Activated CD4-positive, alpha-beta T cell treated with anti-CD3 and anti-CD28 coated beads, Interleukin-2, Interleukin-6, amounts not matched to agents 100 ng/mL and 50 ng/mL, durations not matched to agents 16 hours and 8 hours (primary cell): ENCODE measurements around the gene RPH3AL.
A peak's percentile ranks its signal among the peaks of the same experiment; 100 is the strongest.

ENCODE experiments used
- DNase-seq: peaks from one replicate; pipeline ENCODE4 v3.0.0-alpha.2; 2020

Gene RPH3AL

GRCh38 chr17:352421-353212, at the start of gene RPH3AL:
Gene RPH3AL, minus strand, starts transcription at chr17:352807. Its CDS starts 25,264 bp downstream, at chr17:327543.
- DNase-seq, result no peak

- DNase-seq, result no peak
These were observed 47.6 kb upstream of the RPH3AL start for GRCh38 chr17:400257-400656.

- DNase-seq, result no peak
These were observed 44.2 kb upstream of the RPH3AL start for GRCh38 chr17:396788-397187.

GRCh38 chr17:395974-396373, 43.4 kb upstream of the RPH3AL start:
- DNase-seq, result no peak

DNA sequence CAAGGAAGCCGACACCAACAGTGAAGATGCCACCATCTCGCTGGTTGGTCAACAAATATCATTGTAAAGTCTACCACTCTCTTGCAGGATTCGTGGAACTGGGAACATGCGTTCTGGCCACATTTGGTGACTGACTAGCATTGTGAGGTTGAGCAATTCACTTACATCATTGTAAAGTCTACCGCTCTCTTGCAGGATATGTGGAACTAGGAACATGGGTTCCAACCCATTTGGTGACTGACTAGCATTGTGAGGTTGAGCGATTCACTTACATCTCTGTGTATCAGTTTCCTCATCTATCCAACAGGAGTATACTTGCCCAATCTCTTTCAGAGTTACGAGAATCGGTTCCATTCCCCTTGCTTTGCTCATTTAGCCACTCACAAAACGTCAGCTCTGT, 42.6 kb upstream of the RPH3AL start:
- no peak for DNase-seq

DNA sequence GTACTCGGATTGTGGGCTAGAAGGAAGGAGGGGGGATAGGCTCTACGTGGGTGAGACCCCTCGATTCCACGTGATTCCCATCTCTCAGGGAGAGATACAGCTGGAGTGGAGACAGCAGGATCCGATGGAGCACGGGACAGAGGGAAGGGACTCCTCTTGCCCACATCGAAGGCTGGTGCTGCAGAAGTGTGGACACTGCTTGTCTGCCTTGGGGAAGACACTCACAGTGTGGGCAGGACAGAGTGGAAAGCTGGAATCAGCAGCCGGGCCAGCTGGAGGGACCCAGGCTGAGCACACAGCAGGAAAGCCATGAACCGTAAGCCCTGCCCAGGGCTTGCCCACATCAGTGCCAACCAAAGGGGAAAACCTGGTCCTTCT, 42.1 kb upstream of the RPH3AL start:
- no peak for DNase-seq

DNA sequence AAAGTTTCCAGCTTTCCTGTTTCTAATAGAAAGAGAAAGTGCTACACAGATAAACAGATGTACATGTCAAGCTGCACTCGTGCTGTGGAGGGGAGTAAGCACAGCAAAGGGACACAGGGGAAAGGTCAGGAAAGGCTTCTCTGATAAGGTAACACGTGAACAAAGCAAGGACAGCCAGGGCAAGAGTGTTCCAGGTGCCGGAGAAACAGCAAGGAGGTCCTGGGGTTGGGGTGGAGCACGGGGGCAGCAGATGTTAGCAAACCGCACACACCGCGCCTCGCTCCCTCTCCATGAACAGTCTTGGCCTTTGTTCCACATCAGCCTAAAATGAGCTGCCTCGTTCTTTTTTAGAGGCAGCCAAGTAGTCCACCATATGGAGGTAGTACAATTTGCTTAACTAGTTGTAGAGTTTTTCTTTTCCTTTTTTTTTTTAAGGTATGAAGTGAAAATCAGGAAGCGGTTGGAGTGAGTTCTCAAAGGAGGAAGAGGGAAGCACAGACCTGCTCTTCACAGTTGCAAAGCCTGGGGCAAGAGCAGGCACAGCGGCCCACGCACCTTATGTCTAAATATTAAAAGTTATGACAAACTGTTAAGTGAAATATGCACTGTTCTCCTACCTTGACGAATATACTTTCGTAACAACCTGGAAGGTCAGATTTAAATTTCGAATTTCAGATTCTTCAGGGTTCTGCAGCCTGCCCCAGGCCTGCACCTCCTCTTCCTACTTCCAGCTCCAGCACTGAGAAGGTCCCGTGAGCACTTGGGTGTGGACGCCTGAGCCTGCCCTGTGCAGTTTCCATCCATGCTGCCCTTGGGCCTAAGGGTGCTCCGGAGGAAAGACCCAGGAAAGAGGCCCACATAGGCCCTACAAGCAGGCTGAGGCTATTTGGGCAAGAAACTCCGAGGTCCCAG, 41.5 kb upstream of the RPH3AL start:
- DNase-seq, result no peak

- no peak for DNase-seq
These were observed 39.2 kb upstream of the RPH3AL start for GRCh38 chr17:391850-392249.

- no peak for DNase-seq
These were observed 37.4 kb upstream of the RPH3AL start for GRCh38 chr17:390025-390424.

DNA sequence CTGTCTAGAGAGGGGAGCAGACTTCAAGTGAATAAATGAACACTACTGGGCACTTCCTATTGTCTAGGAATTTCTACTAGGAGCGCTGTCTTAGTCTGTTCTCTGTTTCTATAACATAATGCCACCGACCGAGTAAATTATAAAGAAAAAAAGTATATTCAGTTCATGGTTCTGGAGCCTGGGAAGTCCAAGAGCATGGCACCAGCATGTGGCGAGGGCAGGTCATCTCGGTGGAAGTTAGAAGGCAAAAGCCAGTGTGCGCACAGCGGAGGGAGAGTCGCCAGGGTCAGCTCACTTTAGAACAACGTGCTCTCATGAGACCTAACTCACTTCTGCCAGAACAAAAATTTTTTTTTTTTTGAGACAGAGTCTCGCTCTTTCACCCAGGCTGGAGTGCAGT, 35.5 kb upstream of the RPH3AL start:
- DNase-seq, result no peak

GRCh38 chr17:386141-386876, 33.7 kb upstream of the RPH3AL start:
- DNase-seq, result peak; percentile 79

GRCh38 chr17:385836-386140, 33.2 kb upstream of the RPH3AL start:
- DNase-seq, result no peak

DNA sequence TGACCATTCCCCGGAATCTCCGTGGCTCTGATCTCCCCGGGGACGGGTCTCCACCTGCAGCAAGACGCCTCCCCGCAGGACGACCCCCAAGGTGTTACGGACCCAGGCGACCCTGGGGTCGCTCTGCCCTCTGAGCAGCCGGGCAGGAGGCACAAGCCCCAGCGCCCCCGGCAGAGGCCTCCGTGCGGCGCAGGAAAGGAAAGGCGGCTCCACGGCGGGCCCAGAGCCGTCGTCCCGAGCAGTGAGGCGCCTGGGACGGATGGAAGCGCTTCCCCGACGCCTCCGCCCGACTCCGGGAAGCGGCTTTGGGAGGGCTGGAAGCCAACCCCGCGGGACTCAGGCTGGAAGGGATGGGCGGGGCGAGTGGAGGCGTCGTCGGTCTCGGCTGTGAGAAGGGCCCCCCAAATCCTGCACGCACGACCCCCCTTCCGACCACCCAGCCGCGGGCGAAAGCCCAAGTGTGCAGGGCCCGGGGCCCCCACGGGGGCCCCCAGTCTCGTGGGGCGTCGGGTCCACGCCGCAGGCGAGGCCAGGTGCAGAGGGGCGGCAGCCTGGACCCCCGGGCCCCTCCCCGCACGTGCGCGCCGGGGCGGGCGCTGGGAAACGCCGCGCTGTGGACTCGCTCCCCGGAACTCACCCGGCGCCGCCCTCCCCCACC, 32.7 kb upstream of the RPH3AL start:
- no peak for DNase-seq

DNA sequence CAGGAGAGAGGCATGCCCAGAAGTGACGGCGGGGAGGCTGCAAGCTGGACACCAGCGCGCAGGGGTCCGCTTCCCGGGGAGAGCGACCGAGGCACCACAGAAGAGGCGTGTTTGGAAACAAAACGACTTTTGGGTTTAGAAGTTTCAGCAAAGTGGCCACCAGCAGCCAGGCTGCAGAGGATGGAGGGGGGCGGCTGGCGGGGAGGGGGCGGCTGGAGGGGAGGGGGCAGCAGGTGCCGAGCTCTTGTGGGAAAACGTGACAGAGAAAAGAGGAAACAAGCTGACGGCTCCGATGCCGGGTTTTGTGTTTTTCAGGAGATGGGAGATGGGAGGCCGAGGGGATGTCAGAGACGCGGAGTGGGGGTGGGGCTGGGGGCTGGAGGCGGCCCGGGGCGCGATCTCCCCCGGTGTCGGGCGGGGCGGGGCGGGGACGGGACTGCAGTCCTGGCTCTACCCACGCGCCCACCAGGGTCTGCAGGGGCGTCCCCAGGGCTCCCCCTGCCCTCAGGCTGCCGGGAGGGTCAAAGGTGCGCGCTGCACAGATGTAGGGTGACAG, 32.1 kb upstream of the RPH3AL start:
- no peak for DNase-seq

DNA sequence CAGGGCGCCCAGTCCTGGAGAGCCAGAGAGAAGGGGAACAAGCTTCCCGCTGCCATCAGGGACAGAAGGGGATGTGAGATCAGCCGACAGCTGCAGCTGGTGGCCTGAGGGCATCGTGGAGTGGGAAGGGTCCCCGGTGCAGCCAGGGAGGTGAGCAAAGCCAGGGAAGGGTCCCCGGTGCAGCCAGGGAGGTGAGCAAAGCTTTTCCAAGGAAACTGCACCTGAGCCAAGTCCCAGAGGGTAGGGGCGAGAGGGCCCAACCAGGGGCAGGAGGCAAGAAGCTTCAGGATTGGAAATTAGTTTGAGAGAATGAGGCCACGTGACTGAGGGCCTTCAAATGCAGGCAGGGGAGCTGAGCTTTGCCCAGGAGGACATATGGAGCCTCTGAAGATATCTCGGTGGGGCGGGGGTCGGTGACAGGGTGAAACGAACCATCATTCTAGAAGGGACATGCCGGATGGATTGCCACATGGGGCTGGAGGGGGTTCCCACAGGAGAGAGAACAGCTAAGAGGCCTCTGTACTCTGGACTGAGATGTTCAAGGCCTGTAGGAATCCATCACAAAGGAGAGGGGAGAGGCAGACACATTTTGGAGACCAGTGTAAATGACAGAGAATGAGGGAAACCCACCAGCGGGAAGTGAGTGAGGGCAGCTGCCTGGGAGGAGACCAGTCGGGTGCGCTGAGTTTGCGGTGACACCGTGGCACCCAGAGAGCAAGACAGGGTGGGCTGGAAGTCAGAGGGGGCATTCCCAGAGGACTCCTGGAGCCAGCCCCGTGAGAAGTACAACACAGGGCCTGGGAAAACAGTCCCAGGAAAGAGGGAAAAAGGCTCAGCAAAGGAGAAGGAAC, 31.4 kb upstream of the RPH3AL start:
- no peak for DNase-seq

GRCh38 chr17:382644-383533, 30.3 kb upstream of the RPH3AL start:
- DNase-seq, result no peak

GRCh38 chr17:381941-382643, 29.5 kb upstream of the RPH3AL start:
- DNase-seq, result no peak

GRCh38 chr17:381516-381915, 28.9 kb upstream of the RPH3AL start:
- DNase-seq, result no peak

DNA sequence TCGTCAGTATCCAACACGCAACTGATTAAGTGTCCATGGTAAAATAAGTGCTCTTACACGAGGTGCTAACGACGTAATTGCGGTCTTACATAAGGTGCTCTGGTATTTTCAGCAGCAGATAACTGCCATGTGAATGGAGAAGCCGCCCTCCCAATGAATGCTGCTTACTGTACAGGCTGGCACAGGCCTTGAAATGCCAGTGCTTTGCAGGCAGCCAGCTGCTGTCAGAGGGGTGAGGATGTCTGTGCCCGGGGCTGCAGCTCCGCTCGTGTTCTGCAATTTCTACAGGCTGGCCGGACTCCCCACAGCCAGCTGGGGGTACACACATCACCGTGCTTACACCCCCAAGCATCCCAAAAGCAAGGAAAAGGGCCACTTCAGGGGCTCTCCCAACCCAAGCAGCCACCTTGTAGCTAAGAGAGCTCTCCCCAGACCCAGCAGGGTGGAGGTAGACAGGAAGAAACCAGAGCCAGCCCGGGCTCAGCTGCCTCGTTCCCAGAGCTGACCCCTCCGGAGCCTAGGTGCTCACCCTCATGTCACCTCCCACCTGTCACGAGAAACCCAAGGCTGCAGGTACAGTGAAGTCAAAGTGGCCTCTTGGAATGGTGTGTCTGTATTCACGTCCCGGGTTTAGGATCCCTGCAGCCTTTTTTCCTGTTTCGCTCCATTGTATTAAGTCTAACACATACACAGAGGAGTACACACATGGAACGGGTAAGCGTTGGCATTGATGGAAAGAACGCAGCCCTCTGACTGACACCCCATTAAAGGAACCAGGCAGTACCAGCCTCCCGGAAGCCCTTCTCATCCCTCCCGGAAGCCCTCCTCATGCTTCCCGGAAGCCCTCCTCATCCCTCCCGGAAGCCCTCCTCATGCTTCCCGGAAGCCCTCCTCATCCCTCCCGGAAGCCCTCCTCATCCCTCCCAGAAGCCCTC, 27.2 kb upstream of the RPH3AL start:
- DNase-seq, result no peak
